HEK293T (cell line): ENCODE data around the gene TRAM2.

Experiments
- CTCF ChIA-PET: fragments of 350-600 bp; formaldehyde crosslinking; extraction: SDS; loops from one replicate; lab custom pipeline; 2021; ENCODE audit warnings: antibody characterized with exemption, inconsistent platforms; lab: Yijun Ruan, JAX
- POLR2A ChIA-PET: fragments of 350-600 bp; formaldehyde crosslinking; extraction: SDS; loops from one replicate; lab custom pipeline; 2020; ENCODE audit warnings: antibody characterized with exemption, inconsistent platforms; lab: Yijun Ruan, JAX
- DNase-seq: peaks from one replicate; pipeline ENCODE4 v3.0.0; 2012; ENCODE audit warnings: mixed read lengths; ENCODE audit errors: extremely low spot score
- BHLHE40 ChIP-seq: fragments of 450-650 bp; IDR thresholded peaks from 2 replicates; pipeline ENCODE4 v1.6.1; 2016; ENCODE audit warnings: mild to moderate bottlenecking, moderate library complexity, borderline replicate concordance
- CTBP1 ChIP-seq: fragments of 450-650 bp; IDR thresholded peaks from 2 replicates; pipeline ENCODE4 v1.6.1; 2016; ENCODE audit warnings: borderline replicate concordance
- ELF4 ChIP-seq: fragments of 450-650 bp; IDR thresholded peaks from 2 replicates; pipeline ENCODE4 v1.6.1; 2017; ENCODE audit warnings: antibody characterized with exemption
- FOXA1 ChIP-seq: fragments of 450-650 bp; IDR thresholded peaks from 2 replicates; pipeline ENCODE4 v1.6.1; 2016; ENCODE audit warnings: mild to moderate bottlenecking
- FOXK2 ChIP-seq: fragments of 450-650 bp; IDR thresholded peaks from 2 replicates; pipeline ENCODE4 v1.6.1; 2016; ENCODE audit warnings: mild to moderate bottlenecking
- FOXM1 ChIP-seq: fragments of 450-650 bp; IDR thresholded peaks from 2 replicates; pipeline ENCODE4 v1.6.1; 2017; ENCODE audit warnings: mild to moderate bottlenecking, borderline replicate concordance
- HDGF ChIP-seq: fragments of 450-650 bp; IDR thresholded peaks from 2 replicates; pipeline ENCODE4 v1.6.1; 2017; ENCODE audit warnings: antibody characterized with exemption, borderline replicate concordance
- L3MBTL2 ChIP-seq: fragments of 450-650 bp; conservative IDR thresholded peaks from 2 replicates; pipeline ENCODE4 v1.6.1; 2016; ENCODE audit warnings: mild to moderate bottlenecking
- LEF1 ChIP-seq: fragments of 450-650 bp; IDR thresholded peaks from 2 replicates; pipeline ENCODE4 v1.6.1; 2017; ENCODE audit warnings: mild to moderate bottlenecking, borderline replicate concordance
- NFRKB ChIP-seq: fragments of 450-650 bp; IDR thresholded peaks from 2 replicates; pipeline ENCODE4 v1.6.1; 2016; ENCODE audit warnings: mild to moderate bottlenecking, moderate library complexity
- SP1 ChIP-seq: fragments of 450-650 bp; IDR thresholded peaks from 2 replicates; pipeline ENCODE4 v1.6.1; 2017
- SUZ12 ChIP-seq: fragments of 450-650 bp; IDR thresholded peaks from 2 replicates; pipeline ENCODE4 v1.6.1; 2016; ENCODE audit warnings: mild to moderate bottlenecking
- TARDBP ChIP-seq: fragments of 450-650 bp; IDR thresholded peaks from 2 replicates; pipeline ENCODE4 v1.6.1; 2016
- ZNF384 ChIP-seq: fragments of 450-650 bp; IDR thresholded peaks from 2 replicates; pipeline ENCODE4 v1.6.1; 2016
- TF ChIP-seq, protein P1 (sequence below): fragments of 450-650 bp; IDR thresholded peaks from 2 replicates; pipeline ENCODE4 v1.6.1; 2016

TRAM2 gene

DNA sequence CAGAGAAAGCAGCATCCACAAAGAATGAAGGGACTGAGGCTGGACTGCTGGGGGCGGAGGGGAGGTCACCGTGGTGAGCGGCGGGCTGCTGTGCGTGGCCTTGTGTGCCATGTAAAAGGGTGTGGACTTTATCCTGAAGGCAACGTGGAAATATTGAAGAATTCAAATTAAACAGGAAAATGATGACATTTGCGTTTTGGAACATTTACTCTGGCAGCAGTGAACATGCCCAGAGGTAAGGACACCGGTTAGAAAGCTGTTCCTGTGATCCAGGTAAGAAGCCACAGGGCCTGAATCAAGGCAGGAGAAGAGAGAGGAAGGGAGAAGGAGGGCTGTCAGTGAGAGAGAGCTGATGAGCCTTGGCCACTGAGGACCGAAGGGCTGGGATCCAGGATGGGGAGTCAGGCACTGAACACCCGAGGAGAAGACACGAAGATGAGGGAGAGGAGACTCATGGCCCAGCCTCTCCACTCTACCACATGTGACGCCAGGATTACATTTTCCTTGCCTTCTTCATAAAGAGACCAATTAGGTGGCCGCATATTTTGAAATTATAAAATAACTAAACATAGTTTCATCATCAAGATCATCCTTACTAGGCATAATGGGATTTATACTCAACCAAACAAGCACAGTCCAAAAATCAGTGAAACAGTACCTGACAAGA lies 58.4 kb downstream of the TRAM2 start:
- ChIA-PET CTCF (interaction anchor here (0.6 kb wide), 1 partner anchor 541 kb away, joined by 4 read pairs; no protein-coding TSS in a partner anchor), POLR2A (no interaction called here)
- TF ChIP-seq TARDBP (no peak), NFRKB (no peak), LEF1 (no peak)
- TF ChIP-seq, protein P1, sequence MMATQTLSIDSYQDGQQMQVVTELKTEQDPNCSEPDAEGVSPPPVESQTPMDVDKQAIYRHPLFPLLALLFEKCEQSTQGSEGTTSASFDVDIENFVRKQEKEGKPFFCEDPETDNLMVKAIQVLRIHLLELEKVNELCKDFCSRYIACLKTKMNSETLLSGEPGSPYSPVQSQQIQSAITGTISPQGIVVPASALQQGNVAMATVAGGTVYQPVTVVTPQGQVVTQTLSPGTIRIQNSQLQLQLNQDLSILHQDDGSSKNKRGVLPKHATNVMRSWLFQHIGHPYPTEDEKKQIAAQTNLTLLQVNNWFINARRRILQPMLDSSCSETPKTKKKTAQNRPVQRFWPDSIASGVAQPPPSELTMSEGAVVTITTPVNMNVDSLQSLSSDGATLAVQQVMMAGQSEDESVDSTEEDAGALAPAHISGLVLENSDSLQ, result no peak

DNA sequence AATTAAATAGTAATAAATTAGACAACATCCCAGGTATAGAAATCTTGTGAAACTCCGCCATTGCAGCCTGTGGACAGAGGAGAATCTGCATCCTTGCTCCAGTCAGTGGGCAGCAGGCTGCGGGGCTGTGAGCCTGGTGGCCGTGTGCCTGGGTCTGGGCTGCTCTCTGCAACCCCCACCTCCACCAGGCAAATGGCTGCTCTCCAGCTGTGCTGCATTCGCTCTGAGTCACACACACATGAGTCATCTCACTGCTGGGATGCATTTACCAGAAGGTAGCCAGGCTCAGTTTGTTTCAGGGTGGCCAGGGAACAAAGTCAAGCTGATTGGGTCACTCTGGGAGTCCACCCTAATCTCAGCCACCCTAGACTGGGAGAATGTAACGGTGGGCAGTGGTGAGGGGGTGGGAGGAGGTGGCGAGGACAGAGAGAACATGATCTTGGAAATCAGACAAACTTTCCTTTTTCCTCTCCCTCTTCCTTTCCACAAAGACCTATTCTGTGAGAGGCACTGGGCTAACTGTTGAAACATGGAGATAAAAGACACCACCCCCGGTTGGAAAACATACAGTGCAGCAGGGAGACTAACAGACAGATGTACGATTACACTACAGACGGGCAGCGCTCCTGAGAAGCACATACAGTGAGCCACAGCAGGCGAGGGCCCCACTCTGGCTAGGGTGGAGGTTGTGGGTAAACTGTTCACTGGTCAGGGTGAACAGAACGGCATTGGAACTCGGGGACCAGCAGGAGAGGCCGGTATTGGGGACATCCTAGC lies 59.2 kb downstream of the TRAM2 start:
- peak; percentile 77 for DNase-seq
- TF ChIP-seq FOXA1 (no peak), HDGF (no peak), TARDBP (no peak), FOXK2 (no peak), BHLHE40 (no peak), FOXM1 (no peak), SUZ12 (no peak), NFRKB (no peak), LEF1 (no peak), ELF4 (no peak), ZNF384 (no peak), SP1 (no peak), CTBP1 (no peak), L3MBTL2 (no peak)
- TF ChIP-seq, protein P1, result no peak
- ChIA-PET POLR2A (interaction anchor here (1.5 kb wide), 1 partner anchor 97 kb away, joined by 4 read pairs; the partner anchor contains the start of gene EFHC1), CTCF (no interaction called here)

More for the DNA sequence above, 58.4 kb downstream of the TRAM2 start:
- DNase-seq, result no peak

DNA sequence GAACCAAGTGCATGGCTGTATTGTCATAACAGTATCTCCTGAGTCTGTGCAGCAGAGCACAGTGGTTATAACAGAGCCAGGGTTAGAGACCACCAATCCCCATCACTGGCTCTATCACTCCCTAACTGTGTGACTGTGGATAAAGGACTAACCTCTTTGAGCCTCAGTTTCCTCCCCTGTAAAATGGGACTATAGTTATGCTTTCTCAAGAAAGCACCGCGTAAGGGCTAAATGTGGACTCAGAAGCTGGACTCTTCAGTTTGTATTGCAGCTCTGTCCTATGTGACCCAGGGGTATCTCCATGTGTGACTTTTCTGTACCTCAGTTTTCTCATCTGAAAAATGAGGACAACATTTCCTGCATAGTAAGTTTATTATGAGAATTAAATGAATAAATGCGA lies 59.9 kb downstream of the TRAM2 start:
- CTCF ChIA-PET, result no interaction called here
- DNase-seq, result no peak
- POLR2A ChIA-PET, result interaction anchor here (1.5 kb wide), 1 partner anchor 97 kb away, joined by 4 read pairs; the partner anchor contains the start of gene EFHC1
- TF ChIP-seq BHLHE40 (no peak), FOXA1 (no peak), ELF4 (no peak), NFRKB (no peak), L3MBTL2 (no peak)
- TF ChIP-seq, protein P1, result no peak

DNA sequence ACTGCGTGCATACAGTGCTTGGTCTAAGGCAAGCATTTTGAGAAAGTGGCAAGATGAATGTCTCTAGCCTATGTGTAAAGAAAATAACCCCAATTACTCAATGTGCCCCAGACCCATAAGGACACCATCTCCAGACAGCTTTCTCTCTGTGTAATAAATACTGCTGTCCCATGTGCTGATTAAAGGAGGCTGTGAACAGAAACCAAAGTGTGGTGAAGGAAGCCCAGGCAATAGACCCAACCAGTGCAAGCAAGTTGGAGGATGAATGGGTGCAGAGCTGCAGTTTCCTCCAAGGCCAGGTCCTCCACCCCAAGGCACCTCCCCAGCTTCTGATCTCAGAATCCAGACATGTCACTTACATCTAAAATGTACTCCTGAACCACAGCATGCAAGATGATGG lies 60.6 kb downstream of the TRAM2 start:
- no peak for TF ChIP-seq CTBP1
- TF ChIP-seq TARDBP, result no peak
- TF ChIP-seq NFRKB, result no peak
- no peak for DNase-seq
- POLR2A ChIA-PET, result interaction anchor here (1.5 kb wide), 1 partner anchor 96 kb away, joined by 4 read pairs; the partner anchor contains the start of gene EFHC1
- CTCF ChIA-PET, result no interaction called here

DNA sequence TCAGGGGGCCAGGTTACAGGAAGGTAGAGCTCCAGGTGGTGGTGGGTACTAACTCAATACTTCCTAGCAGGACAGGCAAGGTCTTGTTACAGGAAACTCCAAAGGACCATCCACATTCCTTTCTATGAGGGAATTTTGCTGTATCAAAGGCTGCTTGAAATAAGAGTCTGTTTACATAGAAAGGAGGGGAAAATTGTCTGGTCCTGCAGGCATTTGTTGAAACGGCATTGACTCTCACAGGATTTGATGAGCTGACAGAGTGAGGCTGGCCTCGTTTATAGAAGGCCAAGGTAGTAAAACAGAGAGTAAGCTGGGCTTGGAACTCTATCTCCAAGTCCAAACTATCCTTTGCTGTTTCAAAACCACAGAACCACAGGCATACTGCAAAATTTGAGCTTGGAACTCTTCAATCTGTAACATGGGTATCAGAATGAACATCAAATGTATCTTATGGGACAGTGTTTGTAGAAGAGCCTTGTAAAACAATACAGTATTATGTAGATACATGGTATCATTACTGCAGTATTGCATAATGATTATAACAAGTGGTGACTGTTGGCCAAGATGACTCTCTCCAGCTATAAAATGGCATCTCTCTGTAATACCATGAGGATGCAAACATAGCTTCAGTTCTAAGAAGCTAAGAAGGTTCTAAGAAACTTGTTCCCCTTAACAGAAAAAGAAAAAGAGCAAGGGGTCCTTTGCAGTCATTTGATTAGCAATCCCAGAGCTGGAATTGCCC lies 61.5 kb downstream of the TRAM2 start:
- TF ChIP-seq CTBP1 (no peak), SUZ12 (no peak), FOXK2 (no peak), BHLHE40 (no peak), SP1 (no peak), FOXM1 (no peak), ELF4 (no peak), FOXA1 (no peak), ZNF384 (no peak), TARDBP (no peak), HDGF (no peak), L3MBTL2 (no peak)
- TF ChIP-seq, protein P1, result no peak
- ChIA-PET POLR2A (no interaction called here), CTCF (no interaction called here)
- no peak for DNase-seq
